Omental fat pad (tissue), 4 donors: ENCODE data around the gene CLDN18. TPM values are rescaled to one million over a fixed set of nuclear protein-coding genes. Genes with fewer than 3 reads are reported as not detected.

Experiments used
- ATAC-seq: fragments of 150-250 bp; one replicate; pipeline ENCODE4 v1.9.1; 2016; ENCODE audit warnings: mild to moderate bottlenecking, moderate library complexity; ENCODE audit not compliant: low FRiP score
- DNase-seq: peaks from one replicate; pipeline ENCODE4 v3.0.0-alpha.2; 2019; ENCODE audit warnings: low spot score
- CTCF ChIP-seq, 3 donors: fragments of 450-650 bp; IDR thresholded peaks; one replicate each; pipeline ENCODE4 v1.5.1; 2016 to 2017; ENCODE audit warnings: antibody characterized with exemption in 3 of 3, mild to moderate bottlenecking in 3 of 3, moderate library complexity in 2 of 3
- total RNA-seq, 4 donors: library from RNA; depleted of rRNA; stranded (reverse); fragments of >200 nt; gene quantifications; one replicate each; pipeline ENCODE4 v1.1.0, GENCODE V29; 2016

The CLDN18 gene
- total RNA-seq, 4 donors from 2014 or later = not detected

DNA sequence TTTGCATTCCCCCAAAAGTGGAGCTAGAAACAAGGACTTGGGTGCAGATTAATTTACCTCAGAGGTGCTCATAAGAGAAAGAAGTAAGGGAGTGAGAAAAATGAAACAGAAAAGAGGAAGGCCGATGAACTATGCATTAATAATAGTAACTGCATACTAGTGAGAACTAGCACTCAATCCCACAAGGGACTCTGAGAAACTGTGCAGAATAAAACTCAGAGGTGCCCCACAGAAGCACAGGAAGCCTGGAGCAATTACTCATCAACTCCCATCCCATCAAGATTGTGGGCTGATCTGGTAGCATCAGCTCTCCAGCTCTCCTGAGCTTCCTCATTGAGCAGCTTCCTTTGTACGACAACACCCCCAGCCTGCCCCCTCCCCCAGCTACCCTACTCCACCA lies 50.8 kb downstream of the CLDN18 start:
- TF ChIP-seq CTCF (IDR thresholded peaks at IDR 0.05) = no peak

GRCh38 chr3:138062037-138062436 lies 52.1 kb downstream of the CLDN18 start:
- TF ChIP-seq CTCF (IDR thresholded peaks at IDR 0.05) = no peak
- DNase-seq (no peak), ATAC-seq (no peak)

More for the DNA sequence above, 50.8 kb downstream of the CLDN18 start:
- no peak for ATAC-seq
- no peak for DNase-seq

DNA sequence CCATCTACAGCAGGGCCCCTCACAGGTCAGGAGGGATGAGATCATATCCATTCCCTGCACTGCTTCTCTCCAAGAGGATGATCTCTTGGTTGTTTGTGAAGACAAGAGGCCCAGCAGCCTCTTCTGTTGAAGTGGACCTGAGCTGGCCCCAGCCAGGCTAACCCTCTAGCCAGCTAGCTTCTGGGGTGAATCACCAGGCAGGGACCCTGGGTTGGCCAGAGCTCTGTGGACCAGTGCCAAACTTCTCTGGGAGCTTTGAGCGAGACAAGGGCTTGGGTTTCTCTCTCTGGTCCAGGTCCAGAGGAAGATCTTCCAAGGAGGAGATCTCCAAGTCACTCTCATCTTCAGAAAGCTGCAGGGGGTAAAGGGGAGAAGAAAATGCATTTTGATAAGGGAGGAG lies 52.7 kb downstream of the CLDN18 start:
- peak; percentile 24 for ATAC-seq
- TF ChIP-seq CTCF (IDR thresholded peaks at IDR 0.05) = no peak

GRCh38 chr3:138063416-138063815 lies 53.5 kb downstream of the CLDN18 start:
- no peak for ATAC-seq
- no peak for DNase-seq
- no peak for TF ChIP-seq CTCF (IDR thresholded peaks at IDR 0.05)

More for the DNA sequence above, 52.7 kb downstream of the CLDN18 start:
- no peak for DNase-seq

DNA sequence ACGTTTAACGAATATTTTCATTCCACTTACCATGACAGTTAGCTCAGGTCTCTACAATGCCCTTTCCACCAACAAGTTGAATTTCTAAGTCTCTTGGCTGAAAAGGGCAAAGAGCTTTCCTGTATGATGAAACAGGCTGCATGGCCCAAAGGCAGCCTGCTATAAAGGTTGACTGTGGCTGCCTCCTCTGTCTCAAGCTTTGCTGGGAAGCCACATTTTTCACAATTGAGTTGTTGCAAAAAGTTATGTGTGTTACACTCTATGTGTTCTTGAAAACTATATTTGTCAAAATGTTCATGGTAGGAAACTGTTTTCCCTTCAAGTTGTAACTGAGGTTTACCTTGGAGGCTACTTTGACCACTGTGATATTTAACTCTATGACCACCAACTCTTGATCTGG lies 56.0 kb downstream of the CLDN18 start:
- no peak for DNase-seq
- TF ChIP-seq CTCF (IDR thresholded peaks at IDR 0.05) = no peak
- no peak for ATAC-seq

DNA sequence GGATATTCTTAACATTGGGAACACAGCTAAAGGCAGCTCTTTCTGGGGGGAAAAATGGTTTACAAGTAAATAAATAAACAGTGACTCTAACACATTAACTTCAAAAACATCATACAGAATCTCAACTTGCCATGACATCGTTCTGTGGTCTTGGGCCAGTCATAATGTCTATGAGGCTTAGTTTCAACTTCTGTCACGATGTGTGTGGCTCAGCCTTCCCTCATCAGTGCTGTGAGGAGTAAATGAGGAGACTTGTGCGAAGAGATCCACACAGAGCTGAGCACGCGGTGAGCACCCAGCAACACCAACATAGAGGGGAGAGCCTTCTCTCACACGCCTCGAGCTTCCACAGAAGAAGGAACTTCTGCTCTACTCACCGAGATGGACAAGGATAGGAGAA lies 56.4 kb downstream of the CLDN18 start:
- no peak for ATAC-seq
- no peak for TF ChIP-seq CTCF (IDR thresholded peaks at IDR 0.05)
- DNase-seq = no peak

DNA sequence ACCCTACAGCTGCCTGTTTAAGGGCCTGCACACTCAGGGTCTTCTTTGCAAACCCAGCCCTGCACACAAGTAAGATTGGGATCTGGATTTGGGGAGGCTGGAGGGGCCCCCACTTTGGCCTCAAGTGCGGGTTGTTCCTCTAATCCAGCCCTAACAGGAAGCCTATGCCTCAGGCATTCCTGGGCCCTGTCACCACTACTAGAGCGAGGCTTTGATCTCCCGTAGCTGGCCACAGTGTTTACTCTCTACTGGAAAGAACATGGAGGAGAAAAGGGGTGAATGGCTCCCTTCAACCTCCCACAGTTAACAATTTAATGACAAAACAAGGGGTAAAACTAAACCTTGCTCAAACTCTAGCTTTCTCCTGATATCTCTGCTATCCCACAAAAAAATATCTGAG lies 57.0 kb downstream of the CLDN18 start:
- no peak for TF ChIP-seq CTCF (IDR thresholded peaks at IDR 0.05)
- ATAC-seq (no peak), DNase-seq (no peak)
